K562 (cell line): ENCODE measurements around the gene SMIM21. TPM values are rescaled to one million over a fixed set of nuclear protein-coding genes. Genes with fewer than 3 reads are reported as not detected.

ENCODE experiments used
- ATAC-seq: fragments of 200-7000 bp; cut with Tn5 transposase; 3 replicates; pipeline ENCODE4 v1.9.1; 2020; ENCODE audit warnings: moderate library complexity
- BruUV-seq: library from RNA; stranded (reverse); fragments of 400-500 nt; replicated peaks from 2 replicates; lab custom pipeline; 2021; lab: Mats Ljungman, UMichigan
- CTCF ChIA-PET: fragments of 300-600 bp; formaldehyde crosslinking; extraction: SDS; loops from one replicate; lab custom pipeline; 2021; ENCODE audit warnings: low intra/inter-chr PET ratio; lab: Yijun Ruan, JAX
- POLR2A ChIA-PET: fragments of 300-600, 350-650 bp; sonication (Branson Sonifier 250); formaldehyde crosslinking; extraction: SDS; loops from one replicate; lab custom pipeline; 2021; ENCODE audit warnings: antibody characterized with exemption, inconsistent platforms; lab: Yijun Ruan, JAX
- DNase-seq, 4 experiments: peaks; one replicate each; pipeline versions ENCODE4 v3.0.0 to v3.0.0-alpha.2; 2011 to 2018; ENCODE audit warnings: low spot score in 3 of 4, mixed read lengths in 3 of 4; ENCODE audit errors: extremely low read depth in 1 of 4
- FAIRE-seq: peaks from 2 replicates; lab custom pipeline; 2011; peaks lifted over from hg19 to GRCh38; lab: Jason Lieb, UNC
- H2AFZ ChIP-seq: 2 replicates; pipeline ENCODE4 v1.6.0; 2011; ENCODE audit warnings: low read depth, low read length, control low read depth, inconsistent platforms
- H3K27ac ChIP-seq: fragments of 200-600 bp; 3 replicates; pipeline ENCODE4 v1.8.0; 2011; ENCODE audit warnings: low read depth, mild to moderate bottlenecking, control low read depth, inconsistent platforms, low read length, moderate library complexity, mixed read lengths; ENCODE audit errors: extremely low read depth
- H3K27me3 ChIP-seq, 2 experiments: fragments of 300-600 bp in 1 of 2; 2 replicates in 1 of 2; 3 replicates in 1 of 2; pipeline versions ENCODE4 v1.6.0 to v1.8.0; 2011; ENCODE audit warnings: inconsistent platforms in 2 of 2, low read length in 2 of 2, mild to moderate bottlenecking in 1 of 2, mixed read lengths in 1 of 2, moderate library complexity in 1 of 2; ENCODE audit not compliant: control insufficient read depth in 2 of 2, insufficient read depth in 2 of 2
- H3K36me3 ChIP-seq: fragments of 300-600 bp; 3 replicates; pipeline ENCODE4 v1.8.0; 2011; ENCODE audit warnings: mild to moderate bottlenecking, low read length, inconsistent platforms; ENCODE audit not compliant: control insufficient read depth, insufficient read depth
- H3K4me1 ChIP-seq, 2 experiments: fragments of 200-600 bp in 1 of 2; replicated peaks in 1 of 2; 2 replicates in 1 of 2; 3 replicates in 1 of 2; pipeline versions ENCODE4 v1.5.1 to v1.8.0; 2011; ENCODE audit warnings: inconsistent platforms in 2 of 2, low read length in 2 of 2, mild to moderate bottlenecking in 1 of 2, mixed read lengths in 1 of 2, moderate library complexity in 1 of 2; ENCODE audit not compliant: control insufficient read depth in 2 of 2, insufficient read depth in 2 of 2
- H3K4me2 ChIP-seq: 2 replicates; pipeline ENCODE4 v1.6.1; 2011; ENCODE audit warnings: low read length, control low read depth, inconsistent platforms, mixed read lengths; ENCODE audit not compliant: insufficient read depth
- H3K4me3 ChIP-seq: fragments of 200-600 bp; sonication (generic), shearing (Covaris generic); 2 replicates; pipeline ENCODE4 v1.5.1; 2016; ENCODE audit warnings: control low read depth, inconsistent platforms
- H3K79me2 ChIP-seq: fragments of 200-600 bp; 3 replicates; pipeline ENCODE4 v1.8.0; 2011; ENCODE audit warnings: low read length, inconsistent platforms; ENCODE audit not compliant: control insufficient read depth, insufficient read depth
- H3K9ac ChIP-seq, 2 experiments: 2 replicates each; pipeline versions ENCODE4 v1.6.0 to v1.6.1; 2011; ENCODE audit warnings: low read depth in 2 of 2, low read length in 2 of 2, control low read depth in 1 of 2, inconsistent platforms in 1 of 2, mild to moderate bottlenecking in 1 of 2, mixed read lengths in 1 of 2; ENCODE audit not compliant: insufficient read depth in 1 of 2
- H3K9me1 ChIP-seq: one replicate; pipeline ENCODE4 v1.6.0; 2011; ENCODE audit warnings: inconsistent platforms, mild to moderate bottlenecking, low read length, moderate library complexity; ENCODE audit not compliant: control insufficient read depth, insufficient read depth
- H3K9me3 ChIP-seq: replicated peaks from 2 replicates; pipeline ENCODE4 v1.5.1; 2011; ENCODE audit warnings: low read depth, low read length, inconsistent platforms; ENCODE audit not compliant: control insufficient read depth, insufficient read depth
- H4K20me1 ChIP-seq: replicated peaks from 2 replicates; pipeline ENCODE4 v1.6.1; 2011; ENCODE audit warnings: low read length, inconsistent platforms, mixed read lengths; ENCODE audit not compliant: control insufficient read depth, insufficient read depth
- ATF1 ChIP-seq, 2 experiments: fragments of 450-650 bp in 1 of 2; IDR thresholded peaks; 2 replicates each; pipeline ENCODE4 v1.6.1; 2016; ENCODE audit warnings: missing compliant biosample characterization in 1 of 2, missing genetic modification characterization in 1 of 2
- CAMTA2 ChIP-seq: fragments of 250-450 bp; sonication (Bioruptor Pico); conservative IDR thresholded peaks from 2 replicates; pipeline ENCODE4 v1.5.1; 2022
- FOSL1 ChIP-seq: fragments of 200-800 bp; sonication (Bioruptor generic); conservative IDR thresholded peaks from 2 replicates; pipeline ENCODE4 v1.6.1; 2016; ENCODE audit warnings: missing genetic modification characterization, missing compliant biosample characterization
- KDM2B ChIP-seq: fragments of 250-450 bp; sonication (Bioruptor Pico); IDR thresholded peaks from 2 replicates; pipeline ENCODE4 v1.8.0; 2021; ENCODE audit warnings: mild to moderate bottlenecking, moderate library complexity
- PHB ChIP-seq: fragments of 250-450 bp; sonication (Bioruptor Pico); IDR thresholded peaks from 2 replicates; pipeline ENCODE4 v1.5.0; 2021
- POLR2A ChIP-seq: fragments of 450-650 bp; conservative IDR thresholded peaks from 2 replicates; pipeline ENCODE4 v1.6.1; 2016
- ZFP30 ChIP-seq: fragments of 250-450 bp; sonication (Bioruptor Pico); IDR thresholded peaks from 2 replicates; pipeline ENCODE4 v1.8.0; 2022; ENCODE audit warnings: moderate library complexity, mild to moderate bottlenecking, inconsistent platforms, borderline replicate concordance
- WGBS: fragments of 100-300 bp; shearing (Covaris generic); methylation state at CpG from one replicate; pipeline ENCODE4 v1.1.6; 2016; ENCODE audit warnings: low coverage, mixed read lengths; ENCODE audit not compliant: insufficient coverage; ENCODE audit errors: missing lambda C conversion rate; 5-methylcytosine and 5-hydroxymethylcytosine counted together
- in situ Hi-C: fragments of 300-500 bp; cut with MboI; formaldehyde crosslinking; loops from 4 replicates; pipeline ENCODE4 v1.15.0; 2018; ENCODE audit warnings: inconsistent platforms, mixed read lengths
- intact Hi-C: fragments of 100-400 bp; cut with micrococcal nuclease; formaldehyde crosslinking; loops from 2 replicates; pipeline ENCODE4 v1.14.2; 2022
- polyA plus RNA-seq, 8 experiments: library from polyadenylated mRNA; depleted of rRNA in 4 of 8; stranded (reverse) in 5 of 8; unstranded in 3 of 8; fragments of >200 nt; fragmentation: Nextera tagmentation in 2 of 8; fragmentation: Illumina TruSeq in 1 of 8; extraction: Ambion mirVana in 2 of 8; extraction: Trizol in 1 of 8; gene quantifications; 2 replicates each; pipeline versions ENCODE4 v1.2.1 to v1.2.3, GENCODE V29; 2011 to 2014; ENCODE audit warnings: inconsistent platforms in 1 of 8, missing spikeins in 1 of 8
- total RNA-seq, 7 experiments: library from RNA; depleted of rRNA in 6 of 7; stranded (reverse); fragments of >200 nt in 6 of 7; fragmentation: Illumina TruSeq in 2 of 7; extraction: Trizol in 2 of 7; gene quantifications; 2 replicates each; pipeline versions ENCODE4 v1.2.1 to v1.2.3, GENCODE V29; 2011 to 2021; ENCODE audit warnings: low replicate concordance in 1 of 7
- TF ChIP-seq, protein P1 (sequence below): fragments of 250-450 bp; sonication (Bioruptor Pico); IDR thresholded peaks from 2 replicates; pipeline ENCODE4 v1.8.0; 2022; ENCODE audit warnings: inconsistent platforms, mild to moderate bottlenecking, moderate library complexity, borderline replicate concordance

The SMIM21 gene
- total and polyA plus RNA-seq, 9 of the 15 experiments (the other 6 are each of a cell fraction or from before 2014, with no cell fraction given) = not detected

DNA sequence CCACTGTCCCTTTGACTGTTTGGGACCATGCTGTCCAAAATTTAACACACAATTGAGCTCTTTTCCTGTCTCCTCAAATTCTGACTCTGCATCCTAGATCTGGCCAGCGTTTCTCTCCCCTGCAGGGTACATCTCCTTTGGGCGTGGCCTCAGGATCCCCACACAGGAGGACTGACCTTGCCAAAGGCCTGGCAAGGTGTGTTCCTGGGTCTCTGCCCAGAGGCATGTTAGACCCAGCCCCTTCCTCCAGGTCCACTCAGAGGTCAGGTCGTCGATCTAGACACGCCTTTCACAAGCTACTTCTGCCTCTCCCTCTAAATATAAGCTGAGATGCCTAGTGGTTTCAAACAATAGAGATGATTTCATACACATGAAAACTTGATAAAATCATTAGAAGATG lies 45.4 kb upstream of the SMIM21 start:
- DNase-seq = no peak
- no peaks in the 10 kb centered on the region for H3K9me1 ChIP-seq
- no peaks in the 10 kb centered on the region for H3K36me3 ChIP-seq
- H3K4me3 ChIP-seq = no peak overlapping the region
- no TSS peak for BruUV-seq
- ATAC-seq = no peak
- WGBS = 0% methylated on average over 5 of the region's 5 CpGs
- H3K9me3 ChIP-seq = no peaks in the 10 kb centered on the region
- no peaks in the 10 kb centered on the region; a peak in 1 of 5 replicates for H3K27me3 ChIP-seq
- no peak overlapping the region for H3K4me2 ChIP-seq
- no peak overlapping the region for H3K9ac ChIP-seq
- no peak overlapping the region for H3K27ac ChIP-seq
- ChIA-PET CTCF (no interaction called here), POLR2A (interaction anchor here (0.7 kb wide), 1 partner anchor 158 kb away, joined by 3 read pairs; no protein-coding TSS in a partner anchor)
- no peak for TF ChIP-seq POLR2A
- TF ChIP-seq PHB = no peak
- TF ChIP-seq KDM2B (CRISPR knock-in tag) = no peak
- TF ChIP-seq ATF1 (CRISPR knock-in tag; IDR thresholded peaks at IDR 0.05) = no peak
- TF ChIP-seq ATF1 (tag; IDR thresholded peaks at IDR 0.05) = no peak
- no peak for TF ChIP-seq FOSL1 (tag)
- TF ChIP-seq CAMTA2 = no peak
- TF ChIP-seq ZFP30 (CRISPR knock-in tag) = no peak
- TF ChIP-seq, protein P1, sequence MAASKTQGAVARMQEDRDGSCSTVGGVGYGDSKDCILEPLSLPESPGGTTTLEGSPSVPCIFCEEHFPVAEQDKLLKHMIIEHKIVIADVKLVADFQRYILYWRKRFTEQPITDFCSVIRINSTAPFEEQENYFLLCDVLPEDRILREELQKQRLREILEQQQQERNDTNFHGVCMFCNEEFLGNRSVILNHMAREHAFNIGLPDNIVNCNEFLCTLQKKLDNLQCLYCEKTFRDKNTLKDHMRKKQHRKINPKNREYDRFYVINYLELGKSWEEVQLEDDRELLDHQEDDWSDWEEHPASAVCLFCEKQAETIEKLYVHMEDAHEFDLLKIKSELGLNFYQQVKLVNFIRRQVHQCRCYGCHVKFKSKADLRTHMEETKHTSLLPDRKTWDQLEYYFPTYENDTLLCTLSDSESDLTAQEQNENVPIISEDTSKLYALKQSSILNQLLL = no peak
- no peaks in the 10 kb centered on the region for H4K20me1 ChIP-seq
- FAIRE-seq = no peak
- intact Hi-C loops (loop anchor here (10.0 kb wide), 2 partner anchors 308 to 578 kb away; no protein-coding TSS in a partner anchor), in situ Hi-C loops (no loop called here)
- H3K4me1 ChIP-seq = no peaks in the 10 kb centered on the region
- H3K79me2 ChIP-seq = no peaks in the 10 kb centered on the region
- no peak overlapping the region for H2AFZ ChIP-seq
